Neural progenitor cell (in vitro differentiated cells): ENCODE measurements around the gene NIPAL3. TPM values are rescaled to one million over a fixed set of nuclear protein-coding genes. Genes with fewer than 3 reads are reported as not detected.

Source experiments
- DNase-seq: peaks from one replicate; pipeline ENCODE4 v3.0.0-alpha.2; 2016; ENCODE audit warnings: low spot score
- H2AFZ ChIP-seq: fragments of 200-600 bp; sonication (generic); replicated peaks from 2 replicates; pipeline ENCODE4 v1.6.1; 2016; ENCODE audit warnings: antibody characterized with exemption
- H3F3A ChIP-seq: fragments of 200-600 bp; sonication (generic); 2 replicates; pipeline ENCODE4 v1.6.1; 2016; ENCODE audit warnings: antibody characterized with exemption, low read depth
- H3K27ac ChIP-seq: fragments of 200-600 bp; sonication (generic); 2 replicates; pipeline ENCODE4 v1.5.1; 2016; ENCODE audit warnings: mild to moderate bottlenecking
- H3K27me3 ChIP-seq: fragments of 200-600 bp; sonication (generic); 2 replicates; pipeline ENCODE4 v1.6.1; 2016; ENCODE audit warnings: mild to moderate bottlenecking, moderate library complexity
- H3K36me3 ChIP-seq: fragments of 200-600 bp; sonication (generic); 2 replicates; pipeline ENCODE4 v1.5.1; 2016
- H3K4me1 ChIP-seq: fragments of 200-600 bp; sonication (generic); 2 replicates; pipeline ENCODE4 v1.6.1; 2016; ENCODE audit warnings: mixed run types
- H3K4me2 ChIP-seq: fragments of 200-600 bp; sonication (generic); 2 replicates; pipeline ENCODE4 v1.6.1; 2016
- H3K4me3 ChIP-seq: fragments of 200-600 bp; sonication (generic); 2 replicates; pipeline ENCODE4 v1.5.1; 2016
- H3K79me2 ChIP-seq: fragments of 200-600 bp; sonication (generic); 2 replicates; pipeline ENCODE4 v1.6.1; 2016; ENCODE audit warnings: low read depth
- H3K9ac ChIP-seq: fragments of 200-600 bp; sonication (generic); 2 replicates; pipeline ENCODE4 v1.6.1; 2016
- H3K9me3 ChIP-seq: fragments of 200-600 bp; sonication (generic); 2 replicates; pipeline ENCODE4 v1.5.1; 2016; ENCODE audit warnings: low read depth
- H4K20me1 ChIP-seq: fragments of 200-600 bp; sonication (generic); 2 replicates; pipeline ENCODE4 v1.6.1; 2016; ENCODE audit warnings: low read depth
- H3K27ac Mint-ChIP-seq: 3 replicates; pipeline ENCODE4 v1.8.0; 2021; ENCODE audit warnings: mixed read lengths
- H3K27me3 Mint-ChIP-seq: 2 replicates; pipeline ENCODE4 v1.8.0; 2022; ENCODE audit warnings: low read depth, mild to moderate bottlenecking, inconsistent platforms, moderate library complexity, mixed read lengths; ENCODE audit not compliant: insufficient read depth
- H3K36me3 Mint-ChIP-seq: 3 replicates; pipeline ENCODE4 v1.8.0; 2021; ENCODE audit warnings: mixed read lengths
- H3K4me1 Mint-ChIP-seq: 3 replicates; pipeline ENCODE4 v1.8.0; 2021; ENCODE audit warnings: mixed read lengths
- H3K4me3 Mint-ChIP-seq: 3 replicates; pipeline ENCODE4 v1.8.0; 2021; ENCODE audit warnings: mild to moderate bottlenecking, moderate library complexity, mixed read lengths
- H3K9me3 Mint-ChIP-seq: 3 replicates; pipeline ENCODE4 v1.8.0; 2020; ENCODE audit warnings: mixed read lengths
- EZH2 ChIP-seq: fragments of 200-600 bp; sonication (generic); IDR thresholded peaks from 2 replicates; pipeline ENCODE4 v1.6.1; 2017; ENCODE audit warnings: antibody characterized with exemption, mild to moderate bottlenecking, moderate library complexity
- EZH2phosphoT487 ChIP-seq: fragments of 200-600 bp; sonication (generic); IDR thresholded peaks from 2 replicates; pipeline ENCODE4 v1.6.1; 2017; ENCODE audit warnings: antibody characterized with exemption
- total RNA-seq: library from RNA; depleted of rRNA; stranded (reverse); fragments of >200 nt; gene quantifications from 2 replicates; pipeline ENCODE4 v1.2.3, GENCODE V29; 2015; ENCODE audit warnings: low replicate concordance
- TF ChIP-seq, protein P1 (sequence below): fragments of 200-600 bp; sonication (generic); IDR thresholded peaks from 2 replicates; pipeline ENCODE4 v1.5.1; 2017; ENCODE audit warnings: antibody characterized with exemption, mild to moderate bottlenecking

The NIPAL3 gene
- total RNA-seq, 1 donor from 2014 or later: 6.9 TPM

DNA sequence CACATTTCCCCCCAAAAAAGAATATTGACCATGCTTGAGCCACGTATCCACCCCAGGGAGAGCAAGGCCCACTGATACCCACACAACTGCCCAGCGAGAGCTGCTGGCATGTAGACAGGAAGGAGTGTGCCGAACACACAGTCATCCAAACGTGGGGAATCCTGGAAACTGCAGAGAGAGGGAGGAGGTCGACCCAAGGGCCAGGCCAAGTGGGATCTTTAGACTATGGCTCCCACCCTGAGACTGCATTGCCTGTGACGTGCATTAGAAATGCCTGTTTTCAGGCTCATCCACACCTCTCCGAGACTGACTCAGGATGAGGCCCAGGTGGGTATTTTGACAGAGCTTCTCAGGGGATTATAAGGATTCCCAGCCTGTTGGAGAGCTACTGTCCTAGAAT, 25.9 kb downstream of the NIPAL3 start:
- Mint-ChIP-seq H3K9me3 (no peaks in the 10 kb centered on the region), H3K4me1 (peaks cover 26% of the 10 kb centered on the region), H3K27ac (no peak overlapping the region), H3K27me3 (peaks cover 3% of the 10 kb centered on the region), H3K4me3 (no peak overlapping the region), H3K36me3 (no peaks in the 10 kb centered on the region)
- Histone ChIP-seq H4K20me1 (no peaks in the 10 kb centered on the region), H3K36me3 (no peaks in the 10 kb centered on the region), H3K79me2 (no peaks in the 10 kb centered on the region), H3K9me3 (no peaks in the 10 kb centered on the region), H3K4me3 (no peak overlapping the region), H3K27ac (no peak overlapping the region), H3F3A (peaks cover 17% of the 10 kb centered on the region), H3K27me3 (no peaks in the 10 kb centered on the region), H3K4me1 (peaks cover 32% of the 10 kb centered on the region), H3K4me2 (no peak overlapping the region), H2AFZ (no peak overlapping the region), H3K9ac (no peak overlapping the region)
- TF ChIP-seq, protein P1, sequence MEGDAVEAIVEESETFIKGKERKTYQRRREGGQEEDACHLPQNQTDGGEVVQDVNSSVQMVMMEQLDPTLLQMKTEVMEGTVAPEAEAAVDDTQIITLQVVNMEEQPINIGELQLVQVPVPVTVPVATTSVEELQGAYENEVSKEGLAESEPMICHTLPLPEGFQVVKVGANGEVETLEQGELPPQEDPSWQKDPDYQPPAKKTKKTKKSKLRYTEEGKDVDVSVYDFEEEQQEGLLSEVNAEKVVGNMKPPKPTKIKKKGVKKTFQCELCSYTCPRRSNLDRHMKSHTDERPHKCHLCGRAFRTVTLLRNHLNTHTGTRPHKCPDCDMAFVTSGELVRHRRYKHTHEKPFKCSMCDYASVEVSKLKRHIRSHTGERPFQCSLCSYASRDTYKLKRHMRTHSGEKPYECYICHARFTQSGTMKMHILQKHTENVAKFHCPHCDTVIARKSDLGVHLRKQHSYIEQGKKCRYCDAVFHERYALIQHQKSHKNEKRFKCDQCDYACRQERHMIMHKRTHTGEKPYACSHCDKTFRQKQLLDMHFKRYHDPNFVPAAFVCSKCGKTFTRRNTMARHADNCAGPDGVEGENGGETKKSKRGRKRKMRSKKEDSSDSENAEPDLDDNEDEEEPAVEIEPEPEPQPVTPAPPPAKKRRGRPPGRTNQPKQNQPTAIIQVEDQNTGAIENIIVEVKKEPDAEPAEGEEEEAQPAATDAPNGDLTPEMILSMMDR: no peak
- TF ChIP-seq EZH2phosphoT487 (no peak), EZH2 (no peak)
- DNase-seq: no peak

DNA sequence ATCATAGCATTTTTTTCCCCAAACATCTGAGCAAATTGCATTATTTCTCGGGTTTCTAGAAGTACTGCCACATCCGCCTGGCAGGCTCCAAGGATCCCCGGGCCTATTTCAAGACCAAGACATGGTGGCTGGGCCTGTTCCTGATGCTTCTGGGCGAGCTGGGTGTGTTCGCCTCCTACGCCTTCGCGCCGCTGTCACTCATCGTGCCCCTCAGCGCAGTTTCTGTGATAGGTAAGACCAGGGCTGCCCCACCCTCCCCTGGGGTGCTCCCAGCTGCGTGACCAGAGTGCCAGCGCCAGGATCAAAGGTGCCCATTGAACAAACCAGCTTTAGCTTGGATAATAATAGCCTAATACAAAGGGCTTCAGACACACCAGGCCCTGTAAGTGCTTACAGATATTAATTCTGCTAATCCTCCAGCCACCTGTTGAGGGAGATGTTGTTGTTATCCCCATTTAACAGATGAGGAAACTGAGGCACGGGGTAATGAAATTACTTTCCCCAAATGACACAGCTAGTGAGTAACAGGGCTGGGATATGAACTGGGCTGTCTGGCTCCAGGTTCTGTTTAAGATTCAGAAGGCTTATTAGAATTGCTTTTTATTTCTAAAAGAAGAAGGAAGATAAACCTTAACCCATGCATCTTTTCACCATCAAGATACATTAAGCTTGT, 26.5 kb downstream of the NIPAL3 start:
- H3K4me3 Mint-ChIP-seq: no peak overlapping the region
- no peak overlapping the region for H3K27ac ChIP-seq
- no peak overlapping the region for H3K27ac Mint-ChIP-seq

DNA sequence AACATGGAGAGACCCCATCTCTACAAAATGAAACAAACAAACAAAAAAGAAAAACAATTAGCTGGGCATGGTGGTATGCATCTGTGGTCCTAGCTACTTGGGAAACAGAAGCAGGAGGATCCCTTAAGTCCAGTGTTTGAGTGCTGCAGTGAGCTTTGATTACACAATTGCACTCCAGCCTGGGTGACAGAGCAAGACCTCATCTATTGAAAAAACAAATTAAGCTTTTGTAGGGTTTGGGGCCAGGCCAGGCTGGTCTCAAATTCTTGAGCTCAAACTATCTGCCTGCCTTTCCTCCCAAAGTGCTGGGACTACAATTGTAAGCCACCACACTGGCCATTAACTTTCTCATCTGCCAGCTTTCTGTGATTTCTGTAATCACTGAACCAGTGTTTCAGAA, 27.2 kb downstream of the NIPAL3 start:
- TF ChIP-seq, protein P1: no peak
- TF ChIP-seq EZH2 (no peak), EZH2phosphoT487 (no peak)

More for the DNA sequence above, 26.5 kb downstream of the NIPAL3 start:
- Histone ChIP-seq H3K9ac (no peak overlapping the region), H3K36me3 (no peaks in the 10 kb centered on the region), H3F3A (peaks cover 17% of the 10 kb centered on the region), H4K20me1 (no peaks in the 10 kb centered on the region), H3K4me3 (no peak overlapping the region), H3K4me2 (no peak overlapping the region), H3K4me1 (peaks cover 32% of the 10 kb centered on the region), H2AFZ (no peak overlapping the region), H3K27me3 (no peaks in the 10 kb centered on the region), H3K79me2 (no peaks in the 10 kb centered on the region), H3K9me3 (no peaks in the 10 kb centered on the region)
- H3K4me1 Mint-ChIP-seq: peaks cover 26% of the 10 kb centered on the region
- no peaks in the 10 kb centered on the region for H3K36me3 Mint-ChIP-seq
- DNase-seq: no peak
- TF ChIP-seq EZH2 (no peak), EZH2phosphoT487 (no peak)
- TF ChIP-seq, protein P1: no peak
- no peaks in the 10 kb centered on the region for H3K9me3 Mint-ChIP-seq
- H3K27me3 Mint-ChIP-seq: peaks cover 3% of the 10 kb centered on the region

More for the DNA sequence above, 27.2 kb downstream of the NIPAL3 start:
- Histone ChIP-seq H3K79me2 (no peaks in the 10 kb centered on the region), H3K4me1 (peaks cover 32% of the 10 kb centered on the region), H3K36me3 (no peaks in the 10 kb centered on the region), H3K4me2 (peak overlapping the region; percentile 44), H2AFZ (no peak overlapping the region), H3F3A (peaks cover 17% of the 10 kb centered on the region), H3K27ac (peak overlapping the region; percentile 56), H3K27me3 (no peaks in the 10 kb centered on the region), H4K20me1 (no peaks in the 10 kb centered on the region), H3K9me3 (no peaks in the 10 kb centered on the region), H3K9ac (no peak overlapping the region), H3K4me3 (no peak overlapping the region)
- no peaks in the 10 kb centered on the region for H3K9me3 Mint-ChIP-seq
- no peak overlapping the region for H3K4me3 Mint-ChIP-seq
- H3K4me1 Mint-ChIP-seq: peaks cover 24% of the 10 kb centered on the region
- peaks cover 3% of the 10 kb centered on the region for H3K27me3 Mint-ChIP-seq
- no peak for DNase-seq
- H3K27ac Mint-ChIP-seq: no peak overlapping the region
- no peaks in the 10 kb centered on the region for H3K36me3 Mint-ChIP-seq
